Stimulated activated effector memory CD8-positive, alpha-beta T cell treated with anti-CD3 and anti-CD28 coated beads, Interleukin-12 subunit alpha, Interleukin-12 subunit beta, amount 100 ng/mL, for 72 hours (primary cell): ENCODE data around the gene INSL3.

ENCODE experiments used
- ATAC-seq: fragments of 150-1000 bp; cut with Tn5 transposase; 2 replicates; pipeline ENCODE4 v1.10.0; 2021
- DNase-seq, 2 donors: peaks; one replicate each; pipeline ENCODE4 v3.0.0; 2021 to 2022; ENCODE audit warnings: low spot score in 2 of 2
- H3K27ac Mint-ChIP-seq: one replicate; pipeline ENCODE4 v1.8.0; 2022; ENCODE audit warnings: mild to moderate bottlenecking, mixed read lengths
- H3K36me3 Mint-ChIP-seq: one replicate; pipeline ENCODE4 v1.8.0; 2022; ENCODE audit warnings: mild to moderate bottlenecking, mixed read lengths
- H3K4me1 Mint-ChIP-seq: one replicate; pipeline ENCODE4 v1.8.0; 2022; ENCODE audit warnings: mixed read lengths
- H3K4me3 Mint-ChIP-seq: one replicate; pipeline ENCODE4 v1.8.0; 2022; ENCODE audit warnings: mild to moderate bottlenecking, mixed read lengths
- H3K9me3 Mint-ChIP-seq: one replicate; pipeline ENCODE4 v1.8.0; 2022; ENCODE audit warnings: mixed read lengths

Gene INSL3

DNA sequence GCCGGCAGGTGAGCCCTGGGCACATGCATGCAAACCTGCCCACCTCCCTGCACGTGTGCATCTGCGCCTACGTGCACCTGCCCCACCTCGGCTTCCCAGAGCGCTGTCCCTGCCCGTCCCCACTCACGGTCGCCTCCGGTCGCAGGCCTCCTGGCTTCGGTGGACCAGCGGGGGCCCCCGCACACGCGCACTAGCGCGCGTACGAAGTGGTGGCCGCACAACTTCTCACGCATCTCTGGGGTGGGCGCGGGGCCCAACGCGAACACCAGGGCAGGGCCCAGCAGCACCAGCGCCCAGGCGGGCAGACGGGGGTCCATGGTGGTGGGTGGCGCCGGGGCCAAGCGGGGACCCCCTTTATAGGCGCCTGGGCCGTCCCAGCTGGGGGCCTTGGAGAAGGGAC, at the start of gene INSL3:
Gene INSL3 (minus strand): TSS at position 330 of the 400 bp plus-strand sequence. CDS start 13 bp downstream, at position 317.
- Mint-ChIP-seq H3K9me3 (no peaks in the 10 kb centered on the region), H3K36me3 (peaks cover 44% of the 10 kb centered on the region), H3K27ac (no peak within 1 kb of the TSS), H3K4me3 (no peak within 1 kb of the TSS), H3K4me1 (no peaks in the 10 kb centered on the region)
- DNase-seq (no peak), ATAC-seq (peak; percentile 17)

DNA sequence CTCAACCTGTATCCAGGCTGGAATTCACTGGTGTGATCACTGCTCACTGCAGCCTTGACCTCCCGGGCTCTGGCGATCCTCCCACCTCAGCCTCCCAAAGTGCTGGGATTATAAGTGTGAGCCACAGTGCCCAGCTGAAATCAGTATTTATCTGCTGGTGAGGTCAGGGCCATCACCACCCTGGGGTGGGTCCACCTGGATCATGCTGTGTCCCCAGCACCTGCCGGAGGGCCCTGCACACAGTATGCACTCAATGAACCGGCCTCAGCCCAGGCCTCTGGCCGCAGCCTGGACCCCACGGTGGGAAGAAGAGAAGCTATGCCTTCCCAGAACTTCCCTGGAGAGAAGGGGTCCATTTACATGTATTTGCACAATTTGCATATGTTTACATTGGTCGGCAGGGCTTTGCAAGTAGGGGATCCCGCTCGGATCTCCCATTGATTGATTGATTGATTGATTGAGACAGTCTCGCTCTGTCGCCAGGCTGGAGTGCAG, 47.8 kb upstream of the INSL3 start:
- no peak overlapping the region for H3K4me3 Mint-ChIP-seq
- H3K4me1 Mint-ChIP-seq: peaks cover 29% of the 10 kb centered on the region
- H3K9me3 Mint-ChIP-seq: no peaks in the 10 kb centered on the region
- no peak overlapping the region for H3K27ac Mint-ChIP-seq
- peaks cover 27% of the 10 kb centered on the region for H3K36me3 Mint-ChIP-seq
- ATAC-seq (no peak), DNase-seq (no peak)

DNA sequence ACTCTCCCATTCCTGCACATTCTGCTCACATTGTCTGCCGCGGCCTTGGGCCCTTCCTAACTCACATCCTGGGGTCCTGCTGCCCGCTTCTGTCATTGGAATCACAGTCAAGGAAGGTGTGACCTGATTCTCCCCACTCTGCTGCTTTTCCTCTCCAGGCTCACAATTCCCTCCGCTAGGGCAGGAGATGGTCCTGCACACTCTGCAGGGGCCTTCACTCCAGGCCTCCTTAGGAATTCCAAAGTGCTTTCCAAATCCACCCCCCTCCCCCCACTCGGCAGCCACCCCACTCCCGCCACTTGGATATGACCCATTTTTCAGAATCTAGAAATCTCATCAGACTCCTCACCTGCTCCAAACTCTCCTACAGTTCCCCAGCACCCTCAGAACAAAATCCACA, 47.4 kb upstream of the INSL3 start:
- H3K4me1 Mint-ChIP-seq: peaks cover 32% of the 10 kb centered on the region
- H3K9me3 Mint-ChIP-seq: no peaks in the 10 kb centered on the region
- no peak overlapping the region for H3K27ac Mint-ChIP-seq
- ATAC-seq: no peak
- H3K36me3 Mint-ChIP-seq: peaks cover 32% of the 10 kb centered on the region
- no peak overlapping the region for H3K4me3 Mint-ChIP-seq
- no peak for DNase-seq

DNA sequence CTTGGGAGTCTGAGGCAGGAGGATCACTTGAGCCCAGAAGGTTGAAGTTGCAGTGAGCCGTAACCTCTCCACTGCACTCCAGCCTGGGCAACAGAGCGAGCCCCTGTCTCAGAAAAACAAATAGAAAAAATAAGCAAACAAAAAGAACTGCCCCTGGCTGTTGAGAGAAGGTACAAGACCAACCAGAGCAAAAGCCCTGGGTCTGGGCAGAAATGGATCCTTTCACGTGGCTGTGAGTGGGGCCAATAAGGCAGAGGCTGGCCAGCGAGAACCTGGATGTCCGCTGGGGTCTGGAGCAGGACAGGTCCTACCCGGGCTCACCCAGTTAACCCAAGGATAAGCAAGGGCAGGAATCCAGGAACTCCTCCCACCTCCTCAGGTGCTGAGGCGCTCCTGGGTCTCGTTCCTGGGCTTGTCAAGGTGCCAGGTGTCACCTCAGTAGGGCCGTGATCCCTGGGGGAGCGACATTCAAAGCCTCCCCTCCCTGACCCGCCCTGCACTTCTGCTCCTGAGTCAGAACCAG, 45.7 kb upstream of the INSL3 start:
- ATAC-seq (no peak), DNase-seq (no peak)
- Mint-ChIP-seq H3K9me3 (no peaks in the 10 kb centered on the region), H3K27ac (peak overlapping the region; percentile 98), H3K36me3 (peaks cover 48% of the 10 kb centered on the region), H3K4me1 (peaks cover 37% of the 10 kb centered on the region), H3K4me3 (no peak overlapping the region)

DNA sequence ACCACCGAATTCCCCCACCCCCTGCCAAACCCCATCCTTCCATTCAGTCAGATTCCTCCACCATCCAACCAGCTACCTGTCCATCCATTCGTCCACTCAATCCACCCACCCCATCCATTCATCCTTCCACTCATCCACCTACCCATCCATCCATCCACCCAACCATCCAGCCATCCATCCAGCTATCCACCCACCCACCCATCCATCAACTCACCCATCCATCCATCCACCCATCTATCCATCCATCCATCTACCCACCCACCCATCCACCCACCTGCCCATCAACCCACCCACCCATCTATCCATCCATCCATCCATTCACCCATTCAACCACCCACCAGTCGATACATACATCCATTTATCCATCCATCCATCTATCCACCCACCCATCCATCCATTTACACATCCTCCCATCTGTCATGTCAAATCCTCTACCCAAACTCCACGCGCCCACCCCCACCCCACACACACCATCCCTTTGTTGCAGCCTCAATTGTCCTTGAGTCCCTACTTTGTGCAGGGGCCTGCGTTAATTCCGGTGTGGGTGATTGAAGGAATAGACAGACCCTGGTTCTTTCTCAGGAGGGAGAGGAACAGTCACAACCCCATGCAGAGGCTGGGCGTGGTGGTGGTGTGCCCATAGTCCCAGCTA, 45.1 kb upstream of the INSL3 start:
- no peak overlapping the region for H3K4me3 Mint-ChIP-seq
- no peaks in the 10 kb centered on the region for H3K9me3 Mint-ChIP-seq
- DNase-seq (no peak), ATAC-seq (no peak)
- peaks cover 54% of the 10 kb centered on the region for H3K36me3 Mint-ChIP-seq
- H3K27ac Mint-ChIP-seq: peak overlapping the region; percentile 98
- peaks cover 37% of the 10 kb centered on the region for H3K4me1 Mint-ChIP-seq

DNA sequence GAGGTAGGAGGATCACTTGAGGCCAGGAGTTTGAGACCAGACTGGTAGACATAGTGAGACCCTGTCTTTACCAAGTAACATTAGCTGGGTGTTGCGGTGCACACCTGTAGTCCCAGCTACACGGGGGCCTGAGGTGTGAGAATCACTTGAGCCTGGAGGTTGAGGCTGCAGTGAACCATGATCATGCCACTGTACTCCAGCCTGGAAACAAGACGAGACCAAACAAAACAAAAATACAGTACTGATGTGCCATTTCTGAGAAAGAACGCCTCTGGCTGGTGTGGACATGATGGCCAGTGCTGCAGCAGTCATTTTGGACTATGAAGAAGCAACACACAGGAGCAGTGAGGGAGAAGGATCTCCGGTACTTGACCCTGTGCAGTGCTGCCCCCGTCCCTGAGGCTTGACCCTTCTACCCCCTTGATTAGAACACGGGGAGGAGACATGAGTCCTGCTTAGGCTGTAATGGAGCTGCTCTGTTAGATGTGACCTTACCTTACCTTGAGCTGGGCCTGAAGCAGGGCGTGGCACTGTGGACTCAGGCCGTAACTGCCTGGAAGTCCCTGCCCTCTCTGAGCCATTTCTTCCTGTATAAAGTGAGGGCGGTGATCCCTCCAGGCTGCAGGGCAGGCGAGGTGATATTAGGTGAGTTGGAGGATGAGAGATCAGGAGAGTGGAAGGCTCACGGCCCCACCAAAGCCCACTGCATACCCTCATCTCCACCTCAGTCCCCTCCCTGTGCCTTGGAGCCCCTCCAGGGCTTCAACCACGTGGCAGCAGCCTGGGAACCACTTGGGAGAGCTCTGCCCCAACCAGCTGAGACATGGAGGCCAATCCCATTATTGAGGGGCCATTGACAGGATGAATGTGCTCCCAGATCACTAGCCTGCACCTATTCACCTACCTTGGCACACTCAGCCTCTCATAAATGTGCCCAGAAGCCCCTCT, 44.3 kb upstream of the INSL3 start:
- Mint-ChIP-seq H3K36me3 (peaks cover 62% of the 10 kb centered on the region), H3K27ac (peak overlapping the region; percentile 98), H3K4me1 (peaks cover 38% of the 10 kb centered on the region), H3K9me3 (no peaks in the 10 kb centered on the region), H3K4me3 (no peak overlapping the region)
- DNase-seq (no peak), ATAC-seq (peak; percentile 17)

DNA sequence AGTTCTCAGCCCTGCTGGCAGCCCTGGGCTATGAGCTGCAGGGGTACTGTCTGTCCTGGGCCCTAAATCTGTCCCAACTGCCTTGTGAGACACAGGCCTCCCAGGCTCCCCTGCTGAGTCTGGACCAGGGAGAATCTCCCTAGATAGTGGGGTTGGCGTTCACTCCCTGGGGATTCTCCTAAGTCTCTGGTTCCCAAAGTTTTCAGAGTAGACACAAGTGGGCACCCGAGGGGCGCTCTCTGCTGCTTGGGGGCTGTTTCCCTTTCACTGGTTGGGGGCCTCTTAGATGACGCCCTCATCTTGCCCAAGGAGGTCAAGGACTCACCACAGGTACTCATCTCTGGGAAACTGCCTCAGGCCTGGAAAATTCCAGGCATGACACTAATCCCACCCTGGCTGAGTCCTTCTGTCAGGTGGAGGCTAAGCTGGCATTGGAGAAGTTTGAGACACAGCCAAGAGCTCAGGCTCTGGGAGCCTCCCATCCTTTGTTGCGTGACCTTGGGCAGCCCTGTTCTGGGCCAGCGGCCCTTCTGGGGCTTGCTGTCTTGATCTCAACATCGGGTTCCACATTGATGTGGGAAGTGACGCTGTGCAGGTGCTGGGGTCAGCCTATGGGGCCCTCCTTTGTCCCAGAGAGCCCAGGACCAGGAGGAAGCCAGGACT, 42.3 kb upstream of the INSL3 start:
- Mint-ChIP-seq H3K4me1 (peaks cover 53% of the 10 kb centered on the region), H3K27ac (peak overlapping the region; percentile 98), H3K9me3 (no peaks in the 10 kb centered on the region), H3K4me3 (peak overlapping the region; percentile 85), H3K36me3 (peaks cover 77% of the 10 kb centered on the region)
- DNase-seq (no peak), ATAC-seq (no peak)

DNA sequence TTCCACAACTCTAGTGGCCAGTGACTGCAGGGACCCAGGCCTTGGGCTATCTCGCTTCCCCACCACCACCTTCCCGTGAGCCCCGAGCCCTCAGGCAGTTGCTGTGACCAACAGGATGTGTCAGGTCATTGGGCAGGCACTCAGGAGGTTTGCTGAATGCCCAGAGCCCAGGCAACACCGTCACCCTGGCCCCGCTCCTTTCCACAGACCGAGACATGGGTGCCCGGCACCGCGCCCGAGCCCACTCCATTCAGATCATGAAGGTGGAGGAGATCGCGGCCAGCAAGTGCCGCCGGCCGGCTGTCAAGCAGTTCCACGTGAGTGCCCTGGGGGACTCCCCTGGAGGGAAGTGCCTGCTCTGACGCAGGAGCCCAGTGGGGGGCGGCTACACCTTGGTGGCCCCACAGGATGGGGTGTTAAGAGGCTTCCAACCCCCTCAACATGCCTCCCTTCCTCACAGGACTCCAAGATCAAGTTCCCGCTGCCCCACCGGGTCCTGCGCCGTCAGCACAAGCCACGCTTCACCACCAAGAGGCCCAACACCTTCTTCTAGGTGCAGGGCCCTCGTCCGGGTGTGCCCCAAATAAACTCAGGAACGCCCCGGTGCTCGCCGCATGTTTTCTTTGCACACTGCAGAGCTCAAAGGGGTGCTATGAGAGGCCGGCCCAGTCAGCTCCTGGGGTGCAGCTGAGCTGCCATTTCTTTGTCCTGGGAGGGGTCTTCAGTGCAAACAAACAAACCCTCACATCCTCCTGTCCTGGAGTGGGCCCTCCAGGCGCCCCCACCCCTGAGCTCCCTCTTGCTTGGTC, 41.6 kb upstream of the INSL3 start:
- Mint-ChIP-seq H3K27ac (peak overlapping the region; percentile 98), H3K36me3 (peaks cover 77% of the 10 kb centered on the region), H3K4me1 (peaks cover 53% of the 10 kb centered on the region), H3K9me3 (no peaks in the 10 kb centered on the region), H3K4me3 (peak overlapping the region; percentile 85)
- DNase-seq (no peak), ATAC-seq (no peak)

- peaks cover 77% of the 10 kb centered on the region for H3K36me3 Mint-ChIP-seq
- ATAC-seq (no peak), DNase-seq (no peak)
- H3K4me3 Mint-ChIP-seq: peak overlapping the region; percentile 85
- no peaks in the 10 kb centered on the region for H3K9me3 Mint-ChIP-seq
- peaks cover 53% of the 10 kb centered on the region for H3K4me1 Mint-ChIP-seq
- peak overlapping the region; percentile 98 for H3K27ac Mint-ChIP-seq
Measured at GRCh38 chr19:17861542-17862402, 40.5 kb upstream of the INSL3 start.

DNA sequence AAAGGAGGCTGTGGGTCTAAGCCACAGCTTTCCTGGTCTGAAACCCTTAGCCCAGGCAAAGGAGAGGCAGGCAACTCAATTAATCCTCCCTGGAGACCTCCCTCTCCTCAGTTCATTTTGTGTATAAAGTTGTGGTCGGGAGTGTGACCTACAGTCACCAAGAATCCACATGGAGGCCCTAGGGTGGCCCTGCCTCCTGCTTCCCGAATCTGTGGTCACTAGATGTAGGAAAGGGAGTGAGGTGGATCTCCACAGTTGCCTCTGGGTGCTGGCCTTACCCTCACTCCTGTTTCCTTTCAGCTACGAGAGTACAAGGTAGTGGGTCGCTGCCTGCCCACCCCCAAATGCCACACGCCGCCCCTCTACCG, 39.7 kb upstream of the INSL3 start:
- ATAC-seq (no peak), DNase-seq (no peak)
- Mint-ChIP-seq H3K4me3 (peak overlapping the region; percentile 85), H3K27ac (peak overlapping the region; percentile 98), H3K9me3 (no peaks in the 10 kb centered on the region), H3K4me1 (peaks cover 52% of the 10 kb centered on the region), H3K36me3 (peaks cover 69% of the 10 kb centered on the region)

DNA sequence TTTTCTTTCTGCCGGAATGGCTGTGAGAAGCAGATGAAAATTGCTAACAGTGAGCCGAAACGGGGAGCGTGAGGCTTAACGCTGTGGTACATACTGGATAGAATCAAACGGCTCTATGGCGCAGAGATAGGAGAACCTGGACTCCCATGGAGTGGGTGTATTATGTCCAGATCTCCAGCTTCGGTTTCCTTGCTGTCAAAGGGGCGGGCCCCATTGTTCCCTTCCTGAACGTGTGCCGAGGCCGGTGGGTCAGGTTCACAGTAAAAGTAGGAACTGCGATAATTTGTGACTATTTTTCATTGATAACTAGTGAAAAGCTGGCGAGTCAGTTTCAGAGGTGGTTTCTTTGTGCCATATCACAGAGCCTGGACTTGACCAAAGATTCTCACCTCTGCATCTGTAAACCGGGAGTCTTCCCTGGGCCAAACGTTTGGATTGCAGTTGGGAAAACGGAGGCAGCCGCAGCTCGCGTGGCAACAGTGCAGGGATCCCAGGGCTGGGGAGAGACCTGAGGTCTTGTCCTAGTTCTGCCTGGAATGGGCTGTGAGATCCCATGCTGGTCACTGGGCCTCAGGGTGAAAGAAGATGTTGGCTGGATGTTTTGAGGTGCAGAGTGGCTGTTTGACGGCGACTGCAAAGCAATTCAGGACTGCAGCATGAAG, 39.1 kb upstream of the INSL3 start:
- DNase-seq (no peak), ATAC-seq (no peak)
- H3K36me3 Mint-ChIP-seq: peaks cover 64% of the 10 kb centered on the region
- peak overlapping the region; percentile 98 for H3K27ac Mint-ChIP-seq
- peak overlapping the region; percentile 85 for H3K4me3 Mint-ChIP-seq
- H3K9me3 Mint-ChIP-seq: no peaks in the 10 kb centered on the region
- peaks cover 51% of the 10 kb centered on the region for H3K4me1 Mint-ChIP-seq

- Mint-ChIP-seq H3K4me3 (peak within 1 kb of the TSS; percentile 85), H3K36me3 (peaks cover 56% of the 10 kb centered on the region), H3K9me3 (no peaks in the 10 kb centered on the region), H3K4me1 (peaks cover 53% of the 10 kb centered on the region), H3K27ac (peak within 1 kb of the TSS; percentile 98)
- peak; percentile 95 for ATAC-seq
- DNase-seq: peak; percentile 86 to 99
Measured at GRCh38 chr19:17859533-17860330, 38.4 kb upstream of the INSL3 start, which contains the start of gene RPL18A. Gene RPL18A, plus strand, starts transcription at chr19:17859910. Its CDS starts 47 bp downstream, at chr19:17859957.
